Muscle of back (tissue), 11 donors: ENCODE measurements around the gene SPATA2L. TPM values are rescaled to one million over a fixed set of nuclear protein-coding genes. Genes with fewer than 3 reads are reported as not detected.
A peak's percentile ranks its signal among the peaks of the same experiment; 100 is the strongest.

ENCODE experiments used
- DNase-seq, 3 donors: peaks; one replicate each; pipeline versions ENCODE4 v3.0.0 to v3.0.0-alpha.2; 2013
- polyA plus RNA-seq, 10 donors: library from polyadenylated mRNA; unstranded; fragments of 120-200 nt; gene quantifications; one replicate each; pipeline ENCODE4 v1.2.1, GENCODE V29; 2013; ENCODE audit not compliant: insufficient read length in 10 of 10

Gene SPATA2L
- polyA plus RNA-seq, 10 donors = 1.00 to 3.5 (median 2.1) TPM

DNA sequence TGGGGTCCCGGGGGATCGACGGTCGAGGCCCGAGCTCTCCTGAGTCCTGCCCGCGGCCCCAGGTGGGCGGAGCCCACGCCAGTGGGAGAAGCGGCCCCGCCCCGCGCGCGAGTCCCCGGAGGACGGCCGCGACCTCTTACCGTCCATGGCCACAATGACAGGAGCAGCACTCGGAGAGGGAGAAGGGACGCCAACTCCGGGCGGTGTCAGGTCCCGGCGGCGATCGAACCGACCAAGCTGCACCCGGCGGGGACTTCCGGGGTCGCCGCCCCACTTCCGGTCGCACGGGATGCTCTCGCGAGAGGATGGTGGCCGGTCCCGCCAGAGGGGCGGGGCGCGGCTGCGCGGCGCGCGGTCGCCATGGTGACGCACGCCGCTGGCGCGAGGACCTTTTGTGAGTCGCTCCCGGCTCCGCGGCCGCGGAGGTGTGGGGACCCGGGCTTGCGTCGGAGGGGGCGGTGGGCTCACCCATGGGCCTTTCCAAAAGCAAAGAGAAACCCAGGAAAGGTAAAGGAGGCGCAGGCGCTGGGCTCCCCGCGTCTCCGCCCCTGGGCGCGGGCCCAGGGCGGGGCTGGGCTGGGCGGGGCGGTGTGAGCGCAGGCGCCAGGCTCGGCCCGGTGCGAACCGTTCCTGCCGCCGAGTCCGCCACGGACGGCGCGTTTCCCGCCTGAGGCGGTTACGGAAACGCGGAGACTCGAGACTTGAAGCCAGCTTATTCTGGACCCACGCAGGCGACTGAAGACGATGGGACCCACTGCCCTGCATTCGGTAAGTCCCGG lies 43.9 kb downstream of the SPATA2L start, which contains the start of the genes CHMP1A and SPATA33:
Gene CHMP1A, minus strand, starts transcription at position 267 of the 779 bp plus-strand sequence. Its CDS starts 120 bp downstream, at position 147.
Gene SPATA33, plus strand, starts transcription at position 395 of the 779 bp plus-strand sequence. Its CDS starts 76 bp downstream, at position 471.
- peak; percentile 85 to 97 (median 94) for DNase-seq

DNA sequence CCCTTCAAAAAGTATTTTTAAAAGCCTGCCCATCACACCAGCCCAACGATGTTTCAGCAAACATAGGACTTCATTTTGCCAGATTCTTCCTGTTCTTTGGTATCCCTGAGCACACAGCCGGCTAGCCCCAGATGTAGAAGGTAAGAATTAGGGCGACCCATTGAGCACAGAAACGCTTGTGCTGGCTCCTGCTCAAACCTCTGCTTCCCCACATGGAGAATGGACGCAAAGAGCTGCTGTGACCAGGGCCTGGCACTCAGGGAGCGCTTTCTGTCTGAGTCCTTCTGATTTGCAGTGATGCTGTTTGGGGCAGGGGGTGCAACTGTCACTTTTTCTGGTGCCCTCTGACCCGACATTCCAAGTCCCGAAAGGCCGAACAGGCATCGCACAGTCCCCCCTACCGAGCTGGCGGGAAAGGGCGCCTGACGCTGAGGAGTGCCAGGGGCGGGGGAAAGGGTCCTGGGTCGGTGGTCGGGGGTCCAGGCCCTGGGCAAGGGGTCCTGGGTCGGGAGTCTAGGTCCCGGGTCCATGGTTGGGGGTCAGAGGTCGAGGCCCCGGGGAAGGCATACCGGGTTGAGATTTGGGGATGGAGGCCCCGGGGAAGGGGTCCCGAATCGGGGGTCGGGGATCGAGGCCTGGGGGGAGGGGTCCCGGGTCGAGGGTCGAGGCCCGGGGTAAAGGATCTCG lies 44.9 kb downstream of the SPATA2L start:
- DNase-seq = no peak

GRCh38 chr16:89655062-89655643 lies 46.4 kb downstream of the SPATA2L start:
- no peak for DNase-seq

DNA sequence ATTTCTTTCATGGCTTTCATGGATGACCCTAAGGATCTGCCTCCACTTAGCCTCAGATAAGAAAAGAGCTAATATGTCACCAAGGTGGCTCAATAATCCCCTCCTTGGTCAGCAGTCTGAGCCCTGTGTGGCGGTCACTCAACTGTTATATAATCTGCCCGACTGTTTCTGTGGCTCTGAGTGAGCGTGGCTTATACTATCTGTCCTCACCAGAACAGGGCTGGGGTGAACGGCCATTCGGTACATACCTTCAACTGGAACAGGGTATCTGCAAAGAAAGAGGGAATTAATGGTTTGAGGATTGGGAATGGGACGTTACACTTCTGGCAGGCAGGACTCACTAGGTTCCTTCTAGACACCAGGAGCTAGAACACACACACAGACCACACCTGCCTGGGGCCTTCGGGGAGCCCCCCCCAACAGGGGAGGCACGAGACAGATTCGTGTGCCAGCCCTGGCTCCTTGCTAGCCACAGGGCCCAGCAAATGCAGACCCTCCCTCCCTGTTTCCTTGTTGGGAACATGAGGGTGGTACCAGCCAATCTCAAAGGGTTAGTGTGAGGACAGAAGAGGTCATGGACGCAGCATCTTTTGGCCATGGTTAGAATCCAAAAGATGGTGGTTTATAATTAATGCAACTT lies 47.7 kb downstream of the SPATA2L start:
- DNase-seq = no peak

GRCh38 chr16:89651584-89651983 lies 49.9 kb downstream of the SPATA2L start:
- DNase-seq = no peak

- DNase-seq = no peak
Measured at GRCh38 chr16:89646906-89647305, 54.6 kb downstream of the SPATA2L start.

Other genes with a start within 250 kb of the SPATA2L start
- 10 to 100 TPM; 51.5 to 76.1 (median 59.4) TPM for gene ANKRD11, start 211.1 kb downstream of the SPATA2L start, polyA plus RNA-seq
- gene SPG7, start 193.3 kb downstream of the SPATA2L start, polyA plus RNA-seq = 10 to 100 TPM; 43.5 to 93.9 (median 63.4) TPM
- gene RPL13, start 141.0 kb downstream of the SPATA2L start, polyA plus RNA-seq = 1,000 to 10,000 TPM; 2,542 to 4,784 (median 3,744) TPM
- gene CPNE7, start 125.9 kb downstream of the SPATA2L start, polyA plus RNA-seq = under 1 TPM in 7 of 10 donors, not detected in 3; 0.23 to 0.59 (median 0.33) TPM
- gene DPEP1, start 88.1 kb downstream of the SPATA2L start, polyA plus RNA-seq = 1 to 10 TPM in 4 of 10 donors, under 1 TPM in 6; 0.18 to 2.1 (median 0.94) TPM
- gene CHMP1A, start 44.0 kb downstream of the SPATA2L start, polyA plus RNA-seq = 10 to 100 TPM; 37.2 to 52.6 (median 46.5) TPM
- 1 to 10 TPM; 3.0 to 6.1 (median 4.2) TPM for gene SPATA33, start 43.9 kb downstream of the SPATA2L start, polyA plus RNA-seq
- gene CDK10, start 15.0 kb downstream of the SPATA2L start, polyA plus RNA-seq = 10 to 100 TPM; 33.8 to 67.4 (median 45.5) TPM
- gene VPS9D1, start 19.2 kb upstream of the SPATA2L start, polyA plus RNA-seq = 10 to 100 TPM in 4 of 10 donors, 1 to 10 TPM in 6; 7.4 to 12.4 (median 9.9) TPM
- 10 to 100 TPM; 16.6 to 25.5 (median 21.9) TPM for gene ZNF276, start 19.8 kb upstream of the SPATA2L start, polyA plus RNA-seq
- gene FANCA, start 114.9 kb upstream of the SPATA2L start, polyA plus RNA-seq = 10 to 100 TPM; 11.3 to 21.8 (median 14.8) TPM
- 1 to 10 TPM; 1.6 to 4.9 (median 2.7) TPM for gene SPIRE2, start 126.8 kb upstream of the SPATA2L start, polyA plus RNA-seq
- gene TCF25, start 171.9 kb upstream of the SPATA2L start, polyA plus RNA-seq = 100 to 1,000 TPM in 5 of 10 donors, 10 to 100 TPM in 5; 83.4 to 121 (median 99.3) TPM
- 1 to 10 TPM in 9 of 10 donors, under 1 TPM in 1; 0.90 to 3.0 (median 1.8) TPM for gene MC1R, start 217.2 kb upstream of the SPATA2L start, polyA plus RNA-seq
- gene TUBB3, start 221.6 kb upstream of the SPATA2L start, polyA plus RNA-seq = 10 to 100 TPM in 3 of 10 donors, 1 to 10 TPM in 7; 4.5 to 14.5 (median 8.7) TPM
- gene DEF8, start 247.1 kb upstream of the SPATA2L start, polyA plus RNA-seq = 10 to 100 TPM; 24.1 to 40.4 (median 32.2) TPM